Upper lobe of left lung (tissue), 4 donors: ENCODE measurements around the gene INSRR.

Experiments used
- POLR2A ChIP-seq, 4 donors: fragments of 450-650 bp; IDR thresholded peaks; one replicate each; pipeline ENCODE4 v1.5.1; 2016 to 2017; ENCODE audit warnings: antibody characterized with exemption in 4 of 4, mild to moderate bottlenecking in 2 of 4
- POLR2AphosphoS5 ChIP-seq, 2 donors: sonication (generic); formaldehyde crosslinking; IDR thresholded peaks; one replicate each; pipeline ENCODE4 v1.5.1; 2017; ENCODE audit warnings: antibody characterized with exemption in 2 of 2
- TF ChIP-seq, protein P1 (sequence below), 6 experiments: fragments of 450-650 bp in 4 of 6; fragments of 200-600 bp in 2 of 6; sonication (generic) in 2 of 6; IDR thresholded peaks; one replicate each; pipeline ENCODE4 v1.5.1; 2016 to 2019; ENCODE audit warnings: antibody characterized with exemption in 6 of 6

DNA sequence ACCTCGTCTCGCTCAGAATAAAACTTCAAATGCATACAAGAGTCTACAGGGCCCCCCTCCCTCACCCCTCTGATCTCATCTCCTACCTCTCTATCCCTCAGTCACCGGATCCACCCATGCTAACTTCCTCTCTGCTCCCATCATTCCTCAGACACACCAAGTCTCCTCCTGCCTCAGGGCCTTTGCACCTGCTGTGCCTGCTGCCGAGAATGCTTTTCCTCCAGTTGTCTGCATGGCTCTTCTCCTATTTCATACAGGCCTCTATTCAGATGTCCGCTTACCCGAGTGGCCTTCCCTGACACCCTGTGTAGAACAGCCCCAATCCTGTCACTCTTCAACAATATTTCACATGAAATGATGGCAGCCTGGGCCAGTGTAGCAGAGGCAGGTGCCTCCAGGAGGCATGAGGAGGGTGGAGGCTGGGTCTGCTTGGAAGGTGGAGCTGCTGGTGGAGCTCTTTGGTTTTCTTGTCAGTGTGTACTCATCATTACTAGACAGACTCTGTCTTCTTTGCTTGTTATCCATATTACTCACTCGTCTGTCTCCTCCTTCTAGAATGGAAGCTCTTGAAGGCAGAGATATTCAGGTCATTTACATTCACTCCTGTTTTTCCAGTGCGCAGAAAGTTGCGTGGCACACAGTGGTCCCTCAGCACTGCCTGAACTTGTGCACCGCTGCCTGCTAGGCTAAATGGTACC is 46.5 kb downstream of the INSRR start:
- TF ChIP-seq, protein P1, sequence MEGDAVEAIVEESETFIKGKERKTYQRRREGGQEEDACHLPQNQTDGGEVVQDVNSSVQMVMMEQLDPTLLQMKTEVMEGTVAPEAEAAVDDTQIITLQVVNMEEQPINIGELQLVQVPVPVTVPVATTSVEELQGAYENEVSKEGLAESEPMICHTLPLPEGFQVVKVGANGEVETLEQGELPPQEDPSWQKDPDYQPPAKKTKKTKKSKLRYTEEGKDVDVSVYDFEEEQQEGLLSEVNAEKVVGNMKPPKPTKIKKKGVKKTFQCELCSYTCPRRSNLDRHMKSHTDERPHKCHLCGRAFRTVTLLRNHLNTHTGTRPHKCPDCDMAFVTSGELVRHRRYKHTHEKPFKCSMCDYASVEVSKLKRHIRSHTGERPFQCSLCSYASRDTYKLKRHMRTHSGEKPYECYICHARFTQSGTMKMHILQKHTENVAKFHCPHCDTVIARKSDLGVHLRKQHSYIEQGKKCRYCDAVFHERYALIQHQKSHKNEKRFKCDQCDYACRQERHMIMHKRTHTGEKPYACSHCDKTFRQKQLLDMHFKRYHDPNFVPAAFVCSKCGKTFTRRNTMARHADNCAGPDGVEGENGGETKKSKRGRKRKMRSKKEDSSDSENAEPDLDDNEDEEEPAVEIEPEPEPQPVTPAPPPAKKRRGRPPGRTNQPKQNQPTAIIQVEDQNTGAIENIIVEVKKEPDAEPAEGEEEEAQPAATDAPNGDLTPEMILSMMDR (IDR thresholded peaks at IDR 0.05) = no peak
- no peak for TF ChIP-seq POLR2AphosphoS5 (IDR thresholded peaks at IDR 0.05)
- no peak for TF ChIP-seq POLR2A (IDR thresholded peaks at IDR 0.05)
